Smooth muscle cell (in vitro differentiated cells): Measurements from ENCODE around the gene PDAP1. TPM values are rescaled to one million over a fixed set of nuclear protein-coding genes. Genes with fewer than 3 reads are reported as not detected.

ENCODE experiments used
- DNase-seq: peaks from one replicate; lab custom pipeline; 2025; ENCODE audit not compliant: unreplicated experiment; lab: John Stamatoyannopoulos, UW
- H2AFZ ChIP-seq: fragments of 200-600 bp; sonication (generic); 2 replicates; pipeline ENCODE4 v1.6.0; 2016; ENCODE audit warnings: antibody characterized with exemption, low read depth, mild to moderate bottlenecking
- H3F3A ChIP-seq: fragments of 200-600 bp; sonication (generic); 2 replicates; pipeline ENCODE4 v1.6.0; 2017; ENCODE audit warnings: antibody characterized with exemption, low read depth
- H3K27ac ChIP-seq: fragments of 200-600 bp; sonication (generic); 2 replicates; pipeline ENCODE4 v1.5.1; 2016; ENCODE audit warnings: low read depth, mild to moderate bottlenecking
- H3K27me3 ChIP-seq: fragments of 200-600 bp; sonication (generic); 2 replicates; pipeline ENCODE4 v1.6.1; 2016; ENCODE audit warnings: low read depth, mild to moderate bottlenecking
- H3K36me3 ChIP-seq: fragments of 200-600 bp; sonication (generic); 2 replicates; pipeline ENCODE4 v1.5.1; 2016; ENCODE audit warnings: low read depth
- H3K4me1 ChIP-seq: fragments of 200-600 bp; sonication (generic); 2 replicates; pipeline ENCODE4 v1.5.1; 2016; ENCODE audit warnings: low read depth
- H3K4me2 ChIP-seq: fragments of 200-600 bp; sonication (generic); 2 replicates; pipeline ENCODE4 v1.6.0; 2016; ENCODE audit warnings: mild to moderate bottlenecking
- H3K4me3 ChIP-seq: fragments of 200-600 bp; sonication (generic); 2 replicates; pipeline ENCODE4 v1.5.1; 2016; ENCODE audit warnings: mild to moderate bottlenecking
- H3K79me2 ChIP-seq: fragments of 200-600 bp; sonication (generic); 2 replicates; pipeline ENCODE4 v1.6.0; 2016; ENCODE audit warnings: low read depth, mild to moderate bottlenecking
- H3K9ac ChIP-seq: fragments of 200-600 bp; sonication (generic); 2 replicates; pipeline ENCODE4 v1.6.0; 2016; ENCODE audit warnings: low read depth
- H3K9me3 ChIP-seq: fragments of 200-600 bp; sonication (generic); replicated peaks from 2 replicates; pipeline ENCODE4 v1.5.1; 2016; ENCODE audit warnings: low read depth
- H4K20me1 ChIP-seq: fragments of 200-600 bp; sonication (generic); 2 replicates; pipeline ENCODE4 v1.6.0; 2016; ENCODE audit warnings: low read depth
- WGBS: methylation state at CpG from one replicate; pipeline ENCODE4 v1.1.7; 2016; ENCODE audit warnings: low lambda C conversion rate; 5-methylcytosine and 5-hydroxymethylcytosine counted together
- polyA plus RNA-seq: library from polyadenylated mRNA; unstranded; fragments of >200 nt; fragmentation: Nextera tagmentation; extraction: Ambion mirVana; gene quantifications from 2 replicates; pipeline ENCODE4 v1.2.1, GENCODE V29; 2016
- total RNA-seq: library from RNA; depleted of rRNA; stranded (reverse); fragments of >200 nt; gene quantifications from 2 replicates; pipeline ENCODE4 v1.2.3, GENCODE V29; 2014
- TF ChIP-seq, protein P1 (sequence below): fragments of 200-600 bp; sonication (generic); IDR thresholded peaks from 2 replicates; pipeline ENCODE4 v1.5.1; 2017; ENCODE audit warnings: borderline replicate concordance, mild to moderate bottlenecking, antibody characterized with exemption; ENCODE audit not compliant: insufficient read depth, poor library complexity, severe bottlenecking

PDAP1 gene
- total and polyA plus RNA-seq, 2 experiments from 2014 or later: 77.3 to 89.4 TPM

DNA sequence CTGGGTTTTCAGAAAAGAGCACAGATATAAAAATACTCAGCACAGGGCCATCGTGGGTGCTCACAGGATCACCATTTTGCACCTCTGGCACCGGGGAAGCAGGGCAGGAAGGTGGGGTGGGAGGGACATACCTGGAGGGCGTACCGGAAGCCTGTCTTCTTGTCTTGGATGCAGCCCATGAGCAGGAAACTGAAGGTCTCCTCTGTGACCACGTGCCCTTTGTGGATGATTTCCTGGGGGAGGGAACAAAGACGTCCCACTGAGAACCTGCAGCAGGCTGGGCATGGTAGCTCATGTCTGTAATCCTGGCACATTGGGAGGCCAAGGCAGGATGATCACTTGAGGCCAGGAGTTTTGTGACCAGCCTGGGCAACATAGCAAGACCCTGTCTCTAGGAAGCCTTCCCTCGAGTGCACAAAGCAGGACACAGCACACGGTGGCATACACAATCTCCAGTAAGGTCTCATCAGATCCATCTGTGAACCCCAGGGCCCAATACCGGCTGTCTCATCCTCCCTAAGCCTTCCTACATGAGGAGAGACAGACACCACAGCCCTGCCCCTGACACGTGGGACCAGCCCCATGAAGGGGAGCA lies 20.7 kb upstream of the PDAP1 start:
- Histone ChIP-seq H3K36me3 (peaks cover 3% of the 10 kb centered on the region), H3K27ac (no peak overlapping the region), H3K4me1 (no peaks in the 10 kb centered on the region), H3K9ac (no peak overlapping the region), H2AFZ (no peak overlapping the region), H3K79me2 (no peaks in the 10 kb centered on the region), H3K27me3 (no peaks in the 10 kb centered on the region), H4K20me1 (no peaks in the 10 kb centered on the region), H3F3A (no peaks in the 10 kb centered on the region), H3K4me2 (no peak overlapping the region), H3K9me3 (no peaks in the 10 kb centered on the region), H3K4me3 (no peak overlapping the region)
- DNase-seq: no peak
- TF ChIP-seq, protein P1, sequence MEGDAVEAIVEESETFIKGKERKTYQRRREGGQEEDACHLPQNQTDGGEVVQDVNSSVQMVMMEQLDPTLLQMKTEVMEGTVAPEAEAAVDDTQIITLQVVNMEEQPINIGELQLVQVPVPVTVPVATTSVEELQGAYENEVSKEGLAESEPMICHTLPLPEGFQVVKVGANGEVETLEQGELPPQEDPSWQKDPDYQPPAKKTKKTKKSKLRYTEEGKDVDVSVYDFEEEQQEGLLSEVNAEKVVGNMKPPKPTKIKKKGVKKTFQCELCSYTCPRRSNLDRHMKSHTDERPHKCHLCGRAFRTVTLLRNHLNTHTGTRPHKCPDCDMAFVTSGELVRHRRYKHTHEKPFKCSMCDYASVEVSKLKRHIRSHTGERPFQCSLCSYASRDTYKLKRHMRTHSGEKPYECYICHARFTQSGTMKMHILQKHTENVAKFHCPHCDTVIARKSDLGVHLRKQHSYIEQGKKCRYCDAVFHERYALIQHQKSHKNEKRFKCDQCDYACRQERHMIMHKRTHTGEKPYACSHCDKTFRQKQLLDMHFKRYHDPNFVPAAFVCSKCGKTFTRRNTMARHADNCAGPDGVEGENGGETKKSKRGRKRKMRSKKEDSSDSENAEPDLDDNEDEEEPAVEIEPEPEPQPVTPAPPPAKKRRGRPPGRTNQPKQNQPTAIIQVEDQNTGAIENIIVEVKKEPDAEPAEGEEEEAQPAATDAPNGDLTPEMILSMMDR: no peak
- 95% methylated on average over 10 of the region's 10 CpGs for WGBS

DNA sequence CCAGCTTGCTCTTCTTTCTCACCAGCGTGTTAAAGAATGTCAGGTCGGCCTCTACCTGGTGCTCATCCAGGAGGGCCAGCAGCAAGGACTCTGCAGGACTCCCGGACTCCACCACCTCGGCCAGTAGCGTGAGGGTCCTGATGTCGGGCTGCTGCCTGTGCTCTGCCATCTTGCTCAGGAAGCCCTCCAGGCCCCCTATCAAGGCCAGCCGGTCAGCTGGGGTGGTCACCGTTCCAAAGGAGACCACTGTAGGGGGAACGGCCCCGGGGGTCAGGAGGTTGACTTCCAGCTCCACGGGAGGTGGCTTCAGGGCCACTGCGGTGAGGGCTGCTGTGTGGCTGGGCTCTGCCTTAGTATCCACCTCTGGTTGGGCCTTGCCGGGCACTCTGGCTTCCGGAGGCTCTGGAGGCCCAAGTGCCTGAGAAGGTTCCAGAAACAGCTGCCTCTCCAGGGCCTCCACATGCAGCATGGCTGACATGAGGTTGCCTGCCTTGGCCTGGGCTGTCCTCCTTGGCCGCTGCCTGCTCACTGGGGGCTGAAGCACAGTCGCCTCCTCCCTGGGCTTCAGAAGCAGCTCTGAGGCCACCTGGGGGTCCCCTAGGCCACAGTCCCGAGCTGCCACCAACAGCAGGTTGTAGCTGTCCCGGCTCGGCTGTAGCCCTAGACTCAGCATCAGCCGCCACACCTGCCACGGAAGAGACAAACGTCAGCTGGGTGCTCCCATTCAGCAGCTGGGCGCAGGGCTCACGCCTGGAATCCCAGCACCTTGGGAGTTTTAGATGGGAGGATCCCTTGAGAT lies 16.7 kb upstream of the PDAP1 start:
- 99% methylated on average over 24 of the region's 24 CpGs for WGBS
- Histone ChIP-seq H3K79me2 (no peaks in the 10 kb centered on the region), H3F3A (peaks cover 6% of the 10 kb centered on the region), H3K4me1 (no peaks in the 10 kb centered on the region), H4K20me1 (peaks cover 9% of the 10 kb centered on the region), H3K36me3 (peaks cover 3% of the 10 kb centered on the region), H3K4me3 (no peak overlapping the region), H3K27ac (no peak overlapping the region), H3K9me3 (no peaks in the 10 kb centered on the region), H3K27me3 (no peaks in the 10 kb centered on the region), H3K9ac (no peak overlapping the region), H3K4me2 (no peak overlapping the region), H2AFZ (no peak overlapping the region)
- TF ChIP-seq, protein P1: no peak
- no peak for DNase-seq

DNA sequence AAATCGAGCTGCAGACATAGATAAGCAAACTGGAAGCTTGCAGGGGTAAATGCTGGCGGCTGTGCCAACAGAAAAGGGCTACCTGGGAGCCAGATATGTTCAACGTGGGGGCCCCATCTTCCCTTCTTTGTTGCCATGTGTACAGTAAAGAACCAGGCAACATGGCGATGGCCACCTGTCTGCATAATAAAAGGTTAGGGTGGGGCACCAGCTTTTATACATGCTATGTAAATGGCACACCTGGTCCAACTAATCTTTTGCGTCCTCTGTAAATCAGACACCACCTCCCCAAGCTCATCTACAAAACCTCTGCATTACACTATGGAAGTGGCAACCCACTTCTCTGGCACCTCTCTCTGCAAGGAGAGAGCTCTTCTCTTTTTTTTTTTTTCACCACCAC lies 14.2 kb upstream of the PDAP1 start:
- no peak overlapping the region for H3K4me3 ChIP-seq
- 93% methylated on average over 5 of the region's 5 CpGs for WGBS
- H3F3A ChIP-seq: peaks cover 6% of the 10 kb centered on the region
- H3K9ac ChIP-seq: no peak overlapping the region
- H4K20me1 ChIP-seq: peaks cover 23% of the 10 kb centered on the region
- no peak overlapping the region for H2AFZ ChIP-seq
- TF ChIP-seq, protein P1: no peak
- no peak for DNase-seq
- H3K4me2 ChIP-seq: no peak overlapping the region
- no peaks in the 10 kb centered on the region for H3K27me3 ChIP-seq
- H3K4me1 ChIP-seq: no peaks in the 10 kb centered on the region
- H3K9me3 ChIP-seq: no peaks in the 10 kb centered on the region
- H3K79me2 ChIP-seq: no peaks in the 10 kb centered on the region
- no peak overlapping the region for H3K27ac ChIP-seq
- no peaks in the 10 kb centered on the region for H3K36me3 ChIP-seq

DNA sequence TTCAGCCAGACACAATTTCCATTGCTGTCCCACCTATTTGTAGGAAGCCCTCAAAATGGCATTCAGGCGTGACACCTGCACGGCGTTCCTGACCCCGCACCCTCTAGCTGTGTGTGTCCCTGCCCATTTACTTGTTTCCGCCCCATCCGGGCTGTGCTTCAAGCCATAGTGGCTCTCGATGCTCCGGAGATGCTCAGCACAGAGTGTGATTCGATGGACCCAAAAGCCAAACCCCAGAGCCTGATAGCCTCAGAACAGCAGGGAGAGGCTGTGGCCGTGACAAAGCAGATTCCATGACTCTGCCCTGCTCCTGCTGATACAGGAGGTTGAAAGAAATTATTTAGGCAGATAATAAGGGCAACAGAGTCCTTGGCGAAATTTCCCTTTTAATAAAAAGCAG lies 13.8 kb upstream of the PDAP1 start:
- Histone ChIP-seq H2AFZ (no peak overlapping the region), H3K4me2 (no peak overlapping the region), H3K27ac (no peak overlapping the region), H3K4me3 (no peak overlapping the region), H3K4me1 (no peaks in the 10 kb centered on the region), H3K36me3 (peaks cover 4% of the 10 kb centered on the region), H3K79me2 (no peaks in the 10 kb centered on the region), H3F3A (peaks cover 6% of the 10 kb centered on the region), H3K27me3 (no peaks in the 10 kb centered on the region), H4K20me1 (peaks cover 23% of the 10 kb centered on the region), H3K9me3 (no peaks in the 10 kb centered on the region), H3K9ac (no peak overlapping the region)
- 96% methylated on average over 11 of the region's 11 CpGs for WGBS
- DNase-seq: no peak
- TF ChIP-seq, protein P1: no peak
